Loucy (cell line): ENCODE measurements around the gene ORC4.
A peak's percentile ranks its signal among the peaks of the same experiment; 100 is the strongest.

Experiments
- EZH2phosphoT487 ChIP-seq: fragments of 200-600 bp; IDR thresholded peaks from 2 replicates; pipeline ENCODE4 v1.6.1; 2018; ENCODE audit warnings: antibody characterized with exemption, mild to moderate bottlenecking, moderate library complexity, borderline replicate concordance
- TF ChIP-seq, protein P1 (sequence below): fragments of 200-600 bp; sonication (generic); conservative IDR thresholded peaks from 2 replicates; pipeline ENCODE4 v1.5.1; 2014; ENCODE audit warnings: mild to moderate bottlenecking, antibody characterized with exemption, low read length

DNA sequence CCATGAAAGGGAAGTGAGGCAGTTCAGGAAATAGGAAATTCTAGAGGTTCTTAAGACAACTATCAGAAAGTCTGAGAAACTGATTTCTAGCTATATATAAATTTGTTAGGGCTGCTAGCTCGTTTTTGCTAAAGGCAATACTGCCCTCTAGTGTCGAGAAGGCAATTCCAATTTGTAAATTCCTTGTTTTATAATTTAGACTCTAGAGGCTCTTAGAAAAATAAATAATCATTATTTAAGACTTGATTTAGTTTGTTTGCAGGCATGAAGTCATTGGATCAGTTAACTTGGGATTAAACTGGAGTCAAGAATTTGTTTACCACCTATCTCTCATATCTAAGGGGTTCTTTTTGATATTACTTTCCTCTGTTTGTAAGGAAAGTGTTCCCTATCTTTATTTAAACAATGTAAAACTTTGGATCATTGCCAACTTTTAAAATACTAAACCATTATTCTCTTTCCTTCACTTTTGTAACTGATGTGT lies 109.5 kb downstream of the ORC4 start:
- TF ChIP-seq, protein P1, sequence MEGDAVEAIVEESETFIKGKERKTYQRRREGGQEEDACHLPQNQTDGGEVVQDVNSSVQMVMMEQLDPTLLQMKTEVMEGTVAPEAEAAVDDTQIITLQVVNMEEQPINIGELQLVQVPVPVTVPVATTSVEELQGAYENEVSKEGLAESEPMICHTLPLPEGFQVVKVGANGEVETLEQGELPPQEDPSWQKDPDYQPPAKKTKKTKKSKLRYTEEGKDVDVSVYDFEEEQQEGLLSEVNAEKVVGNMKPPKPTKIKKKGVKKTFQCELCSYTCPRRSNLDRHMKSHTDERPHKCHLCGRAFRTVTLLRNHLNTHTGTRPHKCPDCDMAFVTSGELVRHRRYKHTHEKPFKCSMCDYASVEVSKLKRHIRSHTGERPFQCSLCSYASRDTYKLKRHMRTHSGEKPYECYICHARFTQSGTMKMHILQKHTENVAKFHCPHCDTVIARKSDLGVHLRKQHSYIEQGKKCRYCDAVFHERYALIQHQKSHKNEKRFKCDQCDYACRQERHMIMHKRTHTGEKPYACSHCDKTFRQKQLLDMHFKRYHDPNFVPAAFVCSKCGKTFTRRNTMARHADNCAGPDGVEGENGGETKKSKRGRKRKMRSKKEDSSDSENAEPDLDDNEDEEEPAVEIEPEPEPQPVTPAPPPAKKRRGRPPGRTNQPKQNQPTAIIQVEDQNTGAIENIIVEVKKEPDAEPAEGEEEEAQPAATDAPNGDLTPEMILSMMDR: peak; percentile 80
- TF ChIP-seq EZH2phosphoT487: no peak
